ENCODE measurements around the gene PTPRF.

DNA sequence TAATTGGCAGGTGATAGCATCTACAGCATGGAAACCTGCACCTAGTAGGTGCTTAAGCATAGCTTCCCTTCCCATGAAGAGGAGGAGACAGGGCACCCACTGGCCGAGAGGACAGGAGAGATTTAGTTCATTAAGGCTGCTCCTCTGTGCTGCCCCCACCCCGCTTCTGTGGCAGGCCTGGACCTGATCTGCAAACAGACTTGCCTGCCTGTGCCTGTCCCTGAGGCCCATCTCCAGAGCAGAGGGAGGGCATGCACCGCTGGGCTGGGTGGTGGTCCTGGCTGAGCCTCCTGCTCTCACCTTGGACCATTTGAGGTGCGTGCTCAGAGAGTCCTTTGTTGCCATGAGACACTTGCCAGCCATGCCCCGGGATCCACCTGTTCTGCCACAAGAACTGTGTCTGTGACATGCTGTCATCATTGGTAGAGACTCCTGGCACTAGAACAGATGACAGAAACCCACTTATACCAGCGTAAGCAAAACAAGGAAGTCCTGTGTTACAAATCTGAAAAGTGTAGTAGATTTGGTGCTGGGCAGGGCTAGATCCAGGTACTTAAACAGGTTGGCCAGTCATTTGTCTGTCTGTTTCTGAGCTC is 55.6 kb downstream of the PTPRF start:
- TF ChIP-seq CTCF (conservative IDR thresholded peaks at IDR 0.05 in 1 of 2, IDR thresholded peaks at IDR 0.05 in 1 of 2; ENCODE audit: extremely low read depth in 1 of 2, insufficient read depth in 1 of 2, low read depth in 1 of 2, low read length in 2 of 2) (no peak), EZH2 (IDR thresholded peaks at IDR 0.05; ENCODE audit: borderline replicate concordance, low read length) (no peak)

All from mammary epithelial cell (primary cell).